ENCODE measurements around the gene ARL3.
"Not testable (repeated sequence)": the region's sequence is repeated elsewhere in the genome, so short reads cannot be mapped to it uniquely, and the experiment has no call there.

The ARL3 gene

GRCh38 chr10:102744374-102745051 lies 30.3 kb upstream of the ARL3 start:
- H3K4me3 ChIP-seq (ENCODE audit: low read length): peak overlapping the region; percentile 98
- no peak for TF ChIP-seq CTCF (conservative IDR thresholded peaks at IDR 0.05; ENCODE audit: low read depth, low read length)
- DNase-seq (ENCODE audit: low read depth): no peak

- peak within 1 kb of the TSS; percentile 98 for H3K4me3 ChIP-seq (ENCODE audit: low read length)
- peak; percentile 97 for DNase-seq (ENCODE audit: low read depth)
- TF ChIP-seq CTCF (conservative IDR thresholded peaks at IDR 0.05; ENCODE audit: low read depth, low read length): no peak
Measured at GRCh38 chr10:102743588-102744373, 29.6 kb upstream of the ARL3 start, which contains the start of gene WBP1L. WBP1L (plus strand) TSS chr10:102743948; CDS start chr10:102744054, 106 bp downstream.

DNA sequence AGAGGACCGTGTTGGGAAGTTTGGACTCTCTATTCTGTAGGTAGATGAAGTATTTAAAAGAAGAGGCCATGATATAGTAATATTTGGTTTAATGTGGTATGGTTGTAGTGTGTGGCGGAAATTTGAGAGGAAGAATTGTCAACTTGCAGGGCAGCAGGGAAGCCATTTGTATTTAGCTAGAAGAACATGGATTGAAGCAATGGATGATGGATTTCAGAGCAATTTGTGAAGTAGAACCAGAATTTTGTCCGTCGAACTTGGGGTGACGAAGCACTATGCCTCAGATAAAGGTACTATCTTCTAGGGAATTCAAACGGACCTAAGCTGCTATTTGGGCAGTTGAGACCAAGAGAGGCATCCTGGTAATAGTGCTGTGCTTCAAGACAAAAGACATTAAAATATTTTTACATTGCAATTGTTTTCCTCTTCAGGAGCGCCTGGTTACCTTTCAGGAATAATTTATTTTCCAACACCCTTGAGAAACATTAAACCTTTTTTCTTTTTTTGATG lies 28.9 kb upstream of the ARL3 start:
- peak overlapping the region; percentile 23 for H3K4me3 ChIP-seq (ENCODE audit: low read length)
- DNase-seq (ENCODE audit: low read depth): no peak
- TF ChIP-seq CTCF (conservative IDR thresholded peaks at IDR 0.05; ENCODE audit: low read depth, low read length): no peak

DNA sequence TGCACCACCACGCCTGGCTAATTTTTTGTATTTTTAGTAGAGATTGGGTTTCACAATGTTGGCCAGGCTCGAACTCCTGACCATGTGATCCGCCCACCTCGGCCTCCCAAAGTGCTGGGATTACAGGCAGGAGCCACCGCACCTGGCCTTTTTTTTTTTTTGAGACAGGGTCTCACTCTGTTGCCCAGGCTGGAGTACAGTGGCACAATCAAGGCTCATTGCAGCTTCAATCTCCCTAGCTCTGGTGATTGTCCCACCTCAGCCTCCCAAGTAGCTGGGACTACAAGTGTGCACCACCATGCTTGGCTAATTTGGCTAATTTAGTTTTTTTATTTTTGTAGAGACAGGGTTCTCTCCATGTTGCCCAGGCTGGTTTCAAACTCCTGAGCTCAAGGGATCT lies 28.1 kb upstream of the ARL3 start:
- DNase-seq (ENCODE audit: low read depth); H3K4me3 ChIP-seq (ENCODE audit: low read length): not testable (repeated sequence)

GRCh38 chr10:102741726-102742237 lies 27.6 kb upstream of the ARL3 start:
- no peak for DNase-seq (ENCODE audit: low read depth)
- no peak overlapping the region for H3K4me3 ChIP-seq (ENCODE audit: low read length)
- TF ChIP-seq CTCF (conservative IDR thresholded peaks at IDR 0.05; ENCODE audit: low read depth, low read length): no peak

- no peak for TF ChIP-seq CTCF (conservative IDR thresholded peaks at IDR 0.05; ENCODE audit: low read depth, low read length)
- no peak for DNase-seq (ENCODE audit: low read depth)
- H3K4me3 ChIP-seq (ENCODE audit: low read length): no peak overlapping the region
Measured at GRCh38 chr10:102740229-102740628, 26.0 kb upstream of the ARL3 start.

- no peak overlapping the region for H3K4me3 ChIP-seq (ENCODE audit: low read length)
- DNase-seq (ENCODE audit: low read depth): no peak
- no peak for TF ChIP-seq CTCF (conservative IDR thresholded peaks at IDR 0.05; ENCODE audit: low read depth, low read length)
Measured at GRCh38 chr10:102738692-102739121, 24.5 kb upstream of the ARL3 start.

All from retinal pigment epithelial cell (primary cell).